Jurkat, Clone E6-1 (cell line): Measurements from ENCODE around the gene MACIR.

Experiments used
- DNase-seq: peaks from one replicate; pipeline ENCODE4 v3.0.0-alpha.2; 2011; ENCODE audit warnings: low read depth, low spot score
- H3K4me3 ChIP-seq: 2 replicates; pipeline ENCODE4 v1.5.1; 2011; ENCODE audit warnings: mild to moderate bottlenecking, low read length, control low read depth, moderate library complexity

MACIR gene

GRCh38 chr5:103237778-103238177 is 20.8 kb upstream of the MACIR start:
- no peak for DNase-seq

DNA sequence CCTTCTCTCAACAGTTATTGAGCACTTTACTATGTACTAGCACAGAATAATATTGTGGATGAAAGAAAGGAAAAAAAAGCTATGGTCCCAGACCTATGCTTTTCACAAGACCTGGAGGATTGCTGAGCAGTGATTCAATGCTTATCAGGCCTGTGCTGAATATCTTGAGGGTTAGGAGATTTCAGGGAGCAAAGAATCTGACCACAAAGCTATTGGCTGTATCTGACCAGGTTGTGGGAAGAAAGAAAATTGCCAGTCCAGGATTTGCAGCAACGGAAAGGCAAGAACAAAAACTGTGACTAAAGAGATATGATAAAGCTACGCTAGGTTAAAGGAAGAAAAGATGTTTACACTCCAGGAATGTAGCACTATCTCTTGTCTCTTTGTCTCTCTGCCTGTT is 14.9 kb upstream of the MACIR start:
- DNase-seq = no peak
- no peak overlapping the region for H3K4me3 ChIP-seq

More at GRCh38 chr5:103237778-103238177, 20.8 kb upstream of the MACIR start:
- H3K4me3 ChIP-seq = no peak overlapping the region

GRCh38 chr5:103244398-103244797 is 14.2 kb upstream of the MACIR start:
- H3K4me3 ChIP-seq = no peak overlapping the region
- no peak for DNase-seq

- peak; percentile 48 for DNase-seq
- no peak overlapping the region for H3K4me3 ChIP-seq
Measured at GRCh38 chr5:103245761-103246160, 12.8 kb upstream of the MACIR start.

GRCh38 chr5:103247118-103247517 is 11.4 kb upstream of the MACIR start:
- DNase-seq = no peak
- H3K4me3 ChIP-seq = no peak overlapping the region

- no peak overlapping the region for H3K4me3 ChIP-seq
- DNase-seq = no peak
Measured at GRCh38 chr5:103249068-103249467, 9.5 kb upstream of the MACIR start.

DNA sequence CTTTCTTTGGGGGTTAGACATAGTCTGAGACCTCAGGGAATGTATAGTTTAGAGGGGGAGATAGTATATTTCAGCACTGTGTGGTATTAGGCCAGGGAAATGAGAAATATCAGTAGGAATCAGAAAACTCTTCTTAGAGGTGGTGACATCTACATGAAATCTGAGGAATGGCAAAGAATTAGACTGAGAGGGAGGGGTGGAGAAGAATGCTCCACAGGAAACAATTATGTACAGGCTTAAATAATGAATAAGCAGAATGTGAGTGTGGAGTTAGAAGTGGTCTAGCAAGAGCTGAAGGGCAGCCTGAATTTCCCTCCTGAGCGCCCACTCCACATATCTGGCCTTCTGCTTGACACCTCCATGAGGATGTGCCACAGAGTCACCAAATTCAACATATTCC is 3.6 kb upstream of the MACIR start:
- no peak for DNase-seq
- no peak overlapping the region for H3K4me3 ChIP-seq

GRCh38 chr5:103255691-103256090 is 2.9 kb upstream of the MACIR start:
- no peak for DNase-seq
- H3K4me3 ChIP-seq = no peak overlapping the region

DNA sequence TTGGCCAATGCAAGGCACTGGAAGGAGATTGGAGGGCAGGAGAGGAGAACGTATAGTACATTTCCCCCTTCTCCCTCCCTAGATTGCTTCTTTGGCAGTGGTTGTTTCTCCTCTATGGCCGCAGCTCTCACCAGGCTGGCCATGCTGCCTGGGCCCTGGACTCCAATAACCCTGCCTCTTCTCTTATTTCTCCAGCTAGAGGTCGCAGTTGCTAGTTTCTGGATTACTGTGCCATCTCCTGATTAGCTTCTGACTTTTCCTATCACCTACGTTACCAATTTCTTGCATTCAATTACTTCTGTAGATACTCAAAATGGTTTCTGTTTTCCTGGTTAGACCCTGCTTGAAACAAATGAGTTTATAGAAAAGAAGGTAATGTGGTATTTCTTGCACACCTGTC is 2.4 kb upstream of the MACIR start:
- no peak overlapping the region for H3K4me3 ChIP-seq
- DNase-seq = no peak

GRCh38 chr5:103258957-103259704 is 568 bp downstream of the MACIR start:
- DNase-seq = peak; percentile 45
- H3K4me3 ChIP-seq = peak overlapping the region; percentile 75

DNA sequence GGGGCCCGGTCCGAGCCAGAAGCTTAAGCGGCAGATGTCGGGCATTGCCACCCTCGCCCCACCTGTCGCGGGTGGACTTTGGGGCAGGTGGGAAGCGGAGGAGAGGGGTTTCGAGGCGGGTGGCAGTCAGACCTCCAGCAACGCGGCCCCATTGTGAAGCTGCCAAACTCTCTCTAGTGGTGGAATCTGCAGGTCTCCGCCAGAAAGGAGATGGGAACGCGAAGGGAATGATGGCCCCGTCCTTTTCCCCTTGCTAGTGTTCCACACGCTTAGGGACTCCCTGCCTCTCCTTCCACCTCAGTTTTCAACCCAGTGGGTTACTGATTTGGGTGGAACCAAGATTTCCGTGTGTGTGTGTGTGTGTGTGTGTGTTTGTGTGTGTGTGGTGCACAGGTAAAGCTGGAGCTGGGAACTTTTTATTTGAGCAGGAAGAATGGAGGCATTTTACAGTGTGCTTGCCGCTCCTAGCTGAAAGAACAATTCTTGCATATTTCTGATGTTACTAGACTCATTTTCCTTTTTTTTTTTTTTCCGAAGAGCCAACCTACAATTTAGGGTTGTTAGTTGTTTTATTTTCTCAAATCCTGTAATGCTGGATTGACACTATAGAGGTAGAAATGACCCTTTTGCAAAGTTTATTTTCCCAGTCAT is 1.3 kb downstream of the MACIR start:
- DNase-seq = peak; percentile 7
- peak overlapping the region; percentile 75 for H3K4me3 ChIP-seq

GRCh38 chr5:103260951-103261350 is 2.4 kb downstream of the MACIR start:
- DNase-seq = no peak
- H3K4me3 ChIP-seq = no peak overlapping the region

DNA sequence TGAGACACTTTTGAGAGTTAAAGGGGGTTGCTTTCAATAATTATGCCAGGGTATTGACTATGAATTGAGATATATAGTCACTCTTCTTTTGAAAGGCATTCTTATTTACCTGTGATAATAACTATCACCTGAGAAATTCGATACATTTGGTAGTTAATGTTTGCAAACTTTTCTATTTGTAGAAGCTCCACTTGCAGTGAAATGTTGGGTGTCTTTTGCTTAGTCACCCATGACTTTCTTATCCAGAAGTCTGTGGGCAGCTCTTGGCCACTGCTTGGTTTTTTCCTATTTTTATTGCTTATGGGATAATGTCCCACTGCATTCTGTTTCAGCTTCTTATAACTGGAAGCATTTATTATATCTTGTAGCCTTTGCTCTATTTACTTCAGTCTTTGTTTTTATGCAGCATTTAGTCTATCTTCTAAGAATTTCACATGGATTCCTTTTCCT is 3.9 kb downstream of the MACIR start:
- no peak for DNase-seq

DNA sequence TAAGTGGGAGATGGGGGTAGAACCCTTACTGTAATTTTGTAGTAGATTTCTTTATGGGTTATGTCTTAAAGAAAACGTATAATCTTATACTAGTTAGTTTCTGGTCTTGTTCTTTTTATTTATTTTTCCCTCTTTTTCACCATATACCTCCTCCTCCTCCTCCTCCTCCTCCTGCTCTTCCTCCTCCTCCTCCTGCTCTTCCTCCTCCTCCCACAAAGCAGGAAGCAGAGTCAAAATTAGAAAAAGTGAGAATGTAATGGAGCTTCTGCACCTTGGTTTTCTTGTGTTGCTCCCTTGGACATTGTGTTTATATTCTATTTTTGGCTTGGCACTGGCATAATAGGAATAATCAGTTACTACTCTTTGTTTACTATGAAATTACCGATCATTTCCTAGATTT is 4.5 kb downstream of the MACIR start:
- H3K4me3 ChIP-seq = no peak overlapping the region
- no peak for DNase-seq

More for the DNA sequence above, 3.9 kb downstream of the MACIR start:
- H3K4me3 ChIP-seq = no peak overlapping the region

DNA sequence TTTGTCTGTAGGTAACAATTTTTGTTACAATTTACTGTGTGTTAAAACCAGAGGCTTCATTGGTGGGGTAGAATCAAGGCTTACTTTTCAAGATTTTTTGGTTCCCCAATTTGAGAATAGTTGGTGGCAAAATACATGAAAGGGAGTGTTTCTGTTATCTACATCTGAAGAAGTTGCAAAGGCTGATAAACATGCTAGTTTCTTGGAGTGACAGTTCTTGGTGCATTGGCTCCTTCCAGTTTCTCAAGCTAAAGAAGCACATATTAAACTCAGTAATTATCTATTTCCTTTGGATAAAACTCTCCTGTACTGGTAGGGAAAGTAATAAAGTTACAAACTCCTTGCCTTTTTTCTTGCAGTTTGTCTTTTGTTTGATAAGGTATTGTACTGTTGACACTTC is 5.9 kb downstream of the MACIR start:
- no peak for DNase-seq
- no peak overlapping the region for H3K4me3 ChIP-seq

- DNase-seq = no peak
- H3K4me3 ChIP-seq = no peak overlapping the region
Measured at GRCh38 chr5:103270581-103270980, 12.0 kb downstream of the MACIR start.

- DNase-seq = no peak
- H3K4me3 ChIP-seq = no peak overlapping the region
Measured at GRCh38 chr5:103271570-103272289, 13.2 kb downstream of the MACIR start.

GRCh38 chr5:103272377-103272776 is 13.8 kb downstream of the MACIR start:
- H3K4me3 ChIP-seq = no peak overlapping the region

GRCh38 chr5:103273952-103274351 is 15.4 kb downstream of the MACIR start:
- DNase-seq = no peak

More at GRCh38 chr5:103272377-103272776, 13.8 kb downstream of the MACIR start:
- DNase-seq = no peak

GRCh38 chr5:103275851-103276250 is 17.3 kb downstream of the MACIR start:
- no peak for DNase-seq
- H3K4me3 ChIP-seq = no peak overlapping the region

More at GRCh38 chr5:103273952-103274351, 15.4 kb downstream of the MACIR start:
- no peak overlapping the region for H3K4me3 ChIP-seq
